GM21447 (cell line): Measurements from ENCODE around the gene KIF26B.
"Not testable (repeated sequence)": the region's sequence is repeated elsewhere in the genome, so short reads cannot be mapped to it uniquely, and the experiment has no call there.

Experiments used
- ATAC-seq: cut with Tn5 transposase; IDR thresholded peaks from one replicate; pipeline ENCODE4 v1.9.1; 2021; ENCODE audit not compliant: unreplicated experiment

Gene KIF26B

GRCh38 chr1:245154429-245155271 lies at the start of gene KIF26B:
Gene KIF26B, plus strand, starts transcription at chr1:245154985. Its CDS starts 440 bp downstream, at chr1:245155425.
- no peak for ATAC-seq

GRCh38 chr1:245105042-245105441 lies 49.7 kb upstream of the KIF26B start:
- no peak for ATAC-seq

GRCh38 chr1:245105815-245106410 lies 48.9 kb upstream of the KIF26B start:
- ATAC-seq: no peak

- ATAC-seq: no peak
These were observed 47.0 kb upstream of the KIF26B start for GRCh38 chr1:245107776-245108114.

- ATAC-seq: no peak
These were observed 46.5 kb upstream of the KIF26B start for GRCh38 chr1:245108246-245108645.

GRCh38 chr1:245108909-245109308 lies 45.9 kb upstream of the KIF26B start:
- ATAC-seq: no peak

GRCh38 chr1:245110406-245110805 lies 44.4 kb upstream of the KIF26B start:
- ATAC-seq: no peak

- no peak for ATAC-seq
These were observed 43.7 kb upstream of the KIF26B start for GRCh38 chr1:245111073-245111472.

- ATAC-seq: no peak
These were observed 41.1 kb upstream of the KIF26B start for GRCh38 chr1:245113649-245114048.

GRCh38 chr1:245116131-245116530 lies 38.7 kb upstream of the KIF26B start:
- no peak for ATAC-seq

GRCh38 chr1:245116751-245117150 lies 38.0 kb upstream of the KIF26B start:
- no peak for ATAC-seq

- no peak for ATAC-seq
These were observed 36.7 kb upstream of the KIF26B start for GRCh38 chr1:245118066-245118465.

GRCh38 chr1:245118806-245119205 lies 36.0 kb upstream of the KIF26B start:
- no peak for ATAC-seq

GRCh38 chr1:245121523-245121922 lies 33.3 kb upstream of the KIF26B start:
- no peak for ATAC-seq

GRCh38 chr1:245124241-245124640 lies 30.5 kb upstream of the KIF26B start:
- ATAC-seq: no peak

- ATAC-seq: no peak
These were observed 30.1 kb upstream of the KIF26B start for GRCh38 chr1:245124644-245125043.

GRCh38 chr1:245126530-245126929 lies 28.3 kb upstream of the KIF26B start:
- no peak for ATAC-seq

GRCh38 chr1:245128381-245129101 lies 26.2 kb upstream of the KIF26B start:
- ATAC-seq: no peak

- ATAC-seq: no peak
These were observed 25.2 kb upstream of the KIF26B start for GRCh38 chr1:245129319-245130240.

- not testable (repeated sequence) for ATAC-seq
These were observed 24.3 kb upstream of the KIF26B start for GRCh38 chr1:245130281-245131025.
